H7 (cell line): ENCODE results near the gene CPLX1. TPM values are rescaled to one million over a fixed set of nuclear protein-coding genes. Genes with fewer than 3 reads are reported as not detected.

Experiments
- DNase-seq: peaks from one replicate; pipeline ENCODE4 v3.0.0; 2012
- H3K27me3 ChIP-seq: 2 replicates; pipeline ENCODE4 v1.6.0; 2011; ENCODE audit warnings: mild to moderate bottlenecking, low read length; ENCODE audit not compliant: control insufficient read depth, insufficient read depth
- H3K36me3 ChIP-seq: replicated peaks from 2 replicates; pipeline ENCODE4 v1.5.1; 2011; ENCODE audit warnings: low read length; ENCODE audit not compliant: control insufficient read depth, insufficient read depth
- H3K4me3 ChIP-seq: 2 replicates; pipeline ENCODE4 v1.5.1; 2011; ENCODE audit warnings: low read depth, mild to moderate bottlenecking, control low read depth, low read length, moderate library complexity; ENCODE audit not compliant: insufficient read depth
- total RNA-seq: library from RNA; depleted of rRNA; stranded (reverse); fragments of >200 nt; shearing (Covaris generic); gene quantifications from 2 replicates; pipeline ENCODE4 v1.2.3, GENCODE V29; 2014; rRNA removed

CPLX1 gene
- 0.15 and 0.62 TPM in 2 replicates for total RNA-seq

DNA sequence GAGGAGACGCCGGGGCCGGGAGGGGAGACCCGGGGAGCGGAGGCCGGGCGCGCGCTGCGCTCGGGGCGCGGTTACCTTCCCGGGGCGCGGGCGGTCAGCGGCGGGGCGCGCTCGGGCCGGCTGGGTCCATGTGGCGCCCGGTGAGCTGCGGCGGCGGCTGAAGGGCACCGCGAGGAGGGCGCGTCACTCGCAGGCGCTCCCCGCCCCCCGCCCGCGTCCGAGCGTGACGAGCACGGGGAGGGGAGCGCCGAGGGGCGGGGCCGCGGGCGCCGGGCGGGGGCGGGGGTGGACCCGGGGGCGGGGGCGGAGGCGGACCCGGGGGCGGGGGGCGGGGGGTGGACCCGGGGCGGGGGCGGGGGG is at the start of gene CPLX1:
Gene CPLX1 (minus strand): TSS at position 159 of the 360 bp plus-strand sequence. CDS start 1,607 bp downstream, outside the sequence.
- Histone ChIP-seq H3K36me3 (no peaks in the 10 kb centered on the region), H3K27me3 (peaks cover 40% of the 10 kb centered on the region), H3K4me3 (peak within 1 kb of the TSS; percentile 51)
- peak; percentile 96 for DNase-seq

DNA sequence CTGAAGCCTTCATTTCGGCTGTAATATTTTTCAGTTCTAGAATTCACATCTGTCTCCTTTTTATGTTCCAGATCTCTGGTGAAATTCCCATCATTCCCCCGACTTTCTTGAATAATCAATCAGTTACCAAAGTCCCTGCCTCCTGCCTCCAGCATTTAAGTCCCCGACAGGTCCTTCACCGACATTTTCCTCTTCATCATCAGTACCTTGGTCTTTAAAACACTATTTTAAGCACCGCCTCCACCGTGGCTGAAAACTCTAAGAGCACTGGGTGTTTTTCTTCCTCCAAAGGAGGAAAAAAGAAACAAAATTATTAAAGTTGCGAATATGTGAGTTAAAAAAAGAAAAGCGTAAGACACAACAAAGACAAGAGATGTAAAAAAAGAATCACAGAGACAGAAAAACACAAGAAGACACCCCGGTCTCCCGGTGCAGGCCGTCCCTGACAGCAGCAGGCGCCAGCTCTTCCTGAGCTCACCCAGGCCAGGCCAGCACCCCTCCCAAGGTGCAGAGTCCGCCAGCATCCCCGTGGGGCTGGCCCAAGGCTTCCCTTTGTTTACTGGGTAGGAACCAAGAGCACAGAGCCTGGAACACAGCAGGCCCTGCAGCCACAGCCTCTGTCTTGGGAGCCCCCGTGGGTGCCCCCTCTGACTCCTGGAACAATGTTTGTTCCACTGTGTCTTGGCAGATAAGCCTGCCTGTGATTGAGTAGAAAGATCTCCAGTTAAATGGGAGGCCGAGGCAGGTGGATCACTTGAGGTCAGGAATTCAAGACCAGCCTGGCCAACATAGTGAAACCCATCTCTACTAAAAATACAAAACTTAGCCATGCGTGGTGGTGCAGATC is 49.3 kb upstream of the CPLX1 start:
- Histone ChIP-seq H3K27me3 (no peaks in the 10 kb centered on the region), H3K4me3 (no peak overlapping the region), H3K36me3 (peaks cover 16% of the 10 kb centered on the region)
- no peak for DNase-seq

DNA sequence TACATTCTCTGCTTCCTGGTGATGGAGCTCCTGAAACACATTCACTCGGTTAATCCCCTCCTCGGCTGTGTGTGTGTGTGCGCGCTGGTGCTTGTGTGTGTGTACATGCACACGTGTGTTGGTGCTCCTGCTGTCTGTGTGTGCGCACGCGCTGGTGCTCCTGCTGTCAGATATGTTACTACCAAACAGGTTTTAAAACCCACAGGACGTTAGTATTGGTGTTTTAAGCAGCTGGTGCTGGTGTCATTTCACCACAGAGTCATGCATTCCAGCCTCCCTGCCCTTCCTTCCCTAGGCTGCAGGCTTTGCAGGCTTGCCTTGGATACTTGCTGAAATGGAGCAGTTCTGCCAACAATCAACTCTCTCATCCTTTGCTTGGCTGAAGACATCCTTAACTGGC is 48.1 kb upstream of the CPLX1 start:
- H3K36me3 ChIP-seq: peaks cover 18% of the 10 kb centered on the region
- no peak overlapping the region for H3K4me3 ChIP-seq
- H3K27me3 ChIP-seq: no peaks in the 10 kb centered on the region
- no peak for DNase-seq

DNA sequence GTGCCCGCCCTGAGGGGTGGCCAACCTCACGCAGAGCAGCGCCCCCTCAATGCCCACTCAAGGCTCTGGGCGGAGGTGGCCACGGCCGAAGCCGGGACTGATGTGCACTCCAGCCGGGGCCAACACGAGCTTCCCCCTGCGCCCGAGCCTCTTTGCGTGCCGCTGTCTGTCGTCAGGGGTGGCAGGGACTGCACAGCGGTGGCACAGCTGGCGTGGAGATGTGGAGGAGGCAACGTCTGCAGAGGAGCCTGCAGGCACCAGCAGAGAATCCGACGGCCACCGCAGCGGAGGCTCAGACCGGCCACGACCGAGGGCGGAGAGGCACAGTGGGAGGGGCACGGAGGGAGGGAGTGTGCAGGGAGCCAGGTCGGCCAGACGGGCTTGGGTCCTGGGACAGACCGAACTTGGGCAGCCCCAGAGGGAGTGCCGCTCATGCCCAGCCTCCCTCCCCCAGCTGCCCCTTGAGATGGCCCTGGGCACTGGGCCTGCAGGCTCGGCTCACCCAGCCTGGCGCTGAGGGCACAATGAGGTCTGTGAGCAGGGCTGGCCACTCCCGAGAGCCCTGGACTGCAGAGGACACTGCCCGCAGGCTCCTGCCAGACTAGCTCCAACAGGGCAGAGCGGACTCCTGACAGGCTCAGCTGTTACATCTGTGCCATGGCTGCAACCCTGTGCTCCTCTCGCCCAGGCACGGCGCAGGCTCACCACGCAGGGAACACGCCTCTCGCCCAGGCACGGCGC is 46.5 kb upstream of the CPLX1 start:
- no peak overlapping the region for H3K4me3 ChIP-seq
- no peaks in the 10 kb centered on the region for H3K27me3 ChIP-seq
- H3K36me3 ChIP-seq: peaks cover 18% of the 10 kb centered on the region
- DNase-seq: no peak

DNA sequence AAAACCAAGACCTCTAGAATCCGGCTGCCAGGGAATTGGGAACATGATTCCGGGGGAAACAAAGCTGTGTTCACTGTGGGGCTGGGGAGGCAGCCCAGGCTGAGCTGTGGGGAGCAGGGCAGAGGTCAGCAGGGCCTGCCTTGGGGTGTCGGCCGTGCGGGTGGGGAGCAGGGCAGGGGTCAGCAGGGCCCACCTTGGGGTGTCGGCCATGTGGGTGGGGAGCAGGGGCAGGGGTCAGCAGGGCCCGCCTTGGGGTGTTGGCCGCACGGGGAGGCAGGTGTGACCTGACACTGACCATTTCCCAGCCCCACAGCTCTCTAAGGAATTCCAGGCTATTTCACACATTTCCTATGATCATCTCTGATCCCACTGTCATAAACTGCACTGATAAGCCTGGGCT is 45.6 kb upstream of the CPLX1 start:
- Histone ChIP-seq H3K27me3 (no peaks in the 10 kb centered on the region), H3K36me3 (peaks cover 20% of the 10 kb centered on the region), H3K4me3 (no peak overlapping the region)
- DNase-seq: no peak

DNA sequence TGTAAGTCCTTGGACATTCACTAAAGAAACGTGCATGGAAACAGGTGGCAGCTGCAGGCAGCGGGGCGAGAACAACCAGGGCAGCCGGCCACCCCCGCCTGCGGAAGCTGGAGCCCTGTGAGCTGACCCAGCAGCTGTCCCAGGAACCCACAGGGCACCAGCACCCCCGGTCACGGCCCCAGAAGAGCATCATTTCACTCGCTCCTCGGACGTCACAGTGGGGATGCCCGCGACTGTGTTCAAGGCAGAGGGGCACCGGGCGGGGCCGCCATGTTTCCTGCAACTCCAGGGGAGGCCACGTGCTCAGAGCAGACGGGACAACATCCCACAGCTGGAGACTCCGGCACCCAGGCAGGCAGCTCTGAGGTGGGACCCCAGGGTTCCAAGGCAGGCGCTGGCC is 45.0 kb upstream of the CPLX1 start:
- peaks cover 20% of the 10 kb centered on the region for H3K36me3 ChIP-seq
- DNase-seq: no peak
- H3K4me3 ChIP-seq: no peak overlapping the region
- no peaks in the 10 kb centered on the region for H3K27me3 ChIP-seq

DNA sequence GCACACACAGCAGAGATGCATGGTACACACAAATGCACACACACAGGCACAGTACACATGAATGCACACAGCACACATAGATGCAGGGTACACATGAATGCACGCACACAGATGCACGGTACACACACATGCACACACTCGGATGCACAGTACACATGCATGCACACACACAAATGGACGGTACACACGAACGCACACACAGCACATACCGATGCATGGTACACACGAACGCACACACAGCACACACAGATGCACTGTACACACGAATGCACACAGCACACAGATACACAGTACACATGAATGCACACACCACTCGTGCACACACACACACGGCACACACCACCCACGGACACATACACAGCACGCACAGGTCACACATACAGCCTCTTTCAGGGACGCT is 43.8 kb upstream of the CPLX1 start:
- Histone ChIP-seq H3K36me3 (peaks cover 20% of the 10 kb centered on the region), H3K4me3 (no peak overlapping the region), H3K27me3 (no peaks in the 10 kb centered on the region)
- no peak for DNase-seq

DNA sequence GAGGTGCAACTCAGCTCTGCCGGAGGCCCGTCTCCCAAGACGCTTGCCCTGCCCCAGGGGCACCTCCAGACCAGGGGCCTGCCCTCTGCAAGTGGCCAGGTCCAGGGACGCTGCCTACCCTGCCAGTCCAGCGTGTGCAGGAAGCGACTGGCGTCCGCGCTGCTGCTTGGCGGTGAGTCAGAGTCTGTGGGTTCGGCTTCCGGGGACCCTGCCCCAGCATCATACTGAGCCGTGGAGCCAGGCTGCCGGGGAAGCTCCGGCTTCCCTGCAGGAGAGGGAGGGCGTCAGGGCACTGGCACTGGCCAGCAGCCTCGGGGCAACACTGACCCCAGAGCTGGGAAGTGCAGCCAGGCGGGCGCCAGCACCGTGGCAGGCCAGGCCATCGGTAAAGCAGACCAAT is 42.5 kb upstream of the CPLX1 start:
- Histone ChIP-seq H3K36me3 (peaks cover 12% of the 10 kb centered on the region), H3K27me3 (no peaks in the 10 kb centered on the region), H3K4me3 (no peak overlapping the region)
- DNase-seq: no peak

DNA sequence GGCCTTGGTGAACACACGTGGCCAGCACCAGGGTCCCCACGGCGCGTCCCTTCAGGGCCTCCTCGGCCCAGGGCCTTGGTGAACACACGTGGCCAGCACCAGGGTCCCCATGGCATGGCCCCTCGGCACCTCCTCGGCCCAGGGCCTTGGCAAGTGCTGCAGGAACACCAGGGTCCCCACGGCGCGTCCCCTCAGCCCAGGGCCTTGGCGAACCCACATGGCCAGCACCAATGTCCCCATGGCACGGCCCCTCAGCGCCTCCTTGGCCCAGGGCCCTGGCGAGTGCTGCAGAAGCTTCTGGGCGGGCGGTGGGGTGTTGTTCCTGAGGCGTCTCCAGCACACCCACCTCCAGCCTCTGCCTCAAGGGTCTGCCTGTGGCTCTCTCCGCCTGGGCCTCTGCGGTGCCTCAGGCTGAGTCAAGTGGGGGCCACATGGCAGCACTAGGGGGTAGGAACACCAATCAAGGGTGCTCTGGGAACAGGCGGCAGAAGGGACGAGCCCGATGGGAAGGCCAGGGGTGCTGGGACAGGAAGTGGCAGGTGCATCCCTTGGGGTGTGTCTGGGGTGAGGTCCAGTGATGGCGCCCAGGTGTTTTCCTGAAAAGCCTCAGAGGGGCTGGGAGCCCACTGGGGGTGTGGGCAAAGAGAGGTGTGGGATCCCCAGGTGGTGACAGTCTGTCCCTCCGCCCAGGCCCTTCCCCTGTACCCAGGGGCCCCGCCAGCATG is 41.8 kb upstream of the CPLX1 start:
- H3K36me3 ChIP-seq: peaks cover 18% of the 10 kb centered on the region
- no peak overlapping the region for H3K4me3 ChIP-seq
- no peak for DNase-seq
- H3K27me3 ChIP-seq: no peaks in the 10 kb centered on the region

DNA sequence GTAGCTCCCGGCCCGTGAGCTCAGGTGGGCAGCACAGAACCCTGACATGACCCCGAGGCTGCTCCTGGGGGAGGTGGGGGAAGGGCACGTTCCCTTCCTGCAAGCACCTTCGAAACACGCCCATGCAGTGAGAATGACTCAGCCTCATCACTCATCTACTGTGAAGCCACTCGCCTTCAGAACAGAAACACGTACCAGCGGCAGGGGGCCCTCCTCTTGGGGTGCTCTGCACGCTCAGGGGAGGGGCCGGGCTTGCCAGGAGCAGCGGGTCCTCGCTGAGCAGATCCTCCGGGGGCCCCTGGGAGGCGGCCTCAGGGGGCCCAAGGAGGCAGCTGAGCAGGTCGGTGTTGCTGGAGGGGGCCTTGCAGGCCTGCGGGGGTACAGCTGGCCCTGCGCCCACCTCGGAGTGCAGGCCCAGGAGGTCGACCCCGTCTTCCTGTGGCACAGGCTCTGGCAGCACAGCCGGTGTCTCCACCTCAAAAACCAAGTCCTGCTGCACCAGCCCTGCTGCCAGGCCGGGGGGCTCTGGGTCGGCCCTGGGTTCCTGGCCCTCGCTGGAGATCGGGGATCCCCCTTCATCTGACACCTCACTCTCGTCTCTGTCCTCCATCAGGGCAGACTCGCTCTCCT is 40.9 kb upstream of the CPLX1 start:
- Histone ChIP-seq H3K27me3 (no peaks in the 10 kb centered on the region), H3K36me3 (peaks cover 19% of the 10 kb centered on the region), H3K4me3 (no peak overlapping the region)
- DNase-seq: no peak

DNA sequence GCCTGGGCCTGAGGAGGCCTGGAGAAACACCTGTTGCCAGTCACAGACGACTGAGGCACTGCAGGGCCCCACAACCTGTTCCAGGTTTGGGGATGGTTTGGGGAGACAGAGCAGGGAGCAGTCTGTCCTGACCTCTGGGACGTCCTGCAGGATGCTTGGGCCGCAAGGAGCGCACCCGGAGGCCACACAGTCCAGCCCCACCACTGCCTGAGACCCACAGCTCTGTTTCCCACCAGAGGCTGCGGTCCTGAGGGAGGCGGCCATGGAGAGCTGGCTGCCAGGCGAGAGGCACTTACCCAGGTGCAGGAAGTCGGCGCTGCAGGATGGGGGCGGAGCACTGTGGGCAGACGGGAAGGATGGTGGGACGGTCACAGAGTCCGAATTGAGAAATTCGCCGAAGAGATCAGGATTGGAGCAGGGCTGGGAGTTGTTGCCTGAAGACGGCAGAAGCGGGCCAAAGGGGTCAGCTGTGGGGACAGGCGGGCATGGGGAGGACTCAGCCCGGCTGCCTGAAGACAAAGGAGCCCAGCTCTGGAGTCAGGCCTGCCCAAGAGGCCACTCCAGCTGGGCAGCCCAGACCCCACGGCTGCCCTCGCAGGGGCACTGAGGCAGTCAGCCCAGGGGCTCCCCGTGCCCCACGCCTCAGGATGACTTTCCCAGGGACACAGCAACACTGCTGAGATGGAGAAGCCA is 40.3 kb upstream of the CPLX1 start:
- no peaks in the 10 kb centered on the region for H3K27me3 ChIP-seq
- H3K36me3 ChIP-seq: peaks cover 19% of the 10 kb centered on the region
- no peak overlapping the region for H3K4me3 ChIP-seq
- no peak for DNase-seq

DNA sequence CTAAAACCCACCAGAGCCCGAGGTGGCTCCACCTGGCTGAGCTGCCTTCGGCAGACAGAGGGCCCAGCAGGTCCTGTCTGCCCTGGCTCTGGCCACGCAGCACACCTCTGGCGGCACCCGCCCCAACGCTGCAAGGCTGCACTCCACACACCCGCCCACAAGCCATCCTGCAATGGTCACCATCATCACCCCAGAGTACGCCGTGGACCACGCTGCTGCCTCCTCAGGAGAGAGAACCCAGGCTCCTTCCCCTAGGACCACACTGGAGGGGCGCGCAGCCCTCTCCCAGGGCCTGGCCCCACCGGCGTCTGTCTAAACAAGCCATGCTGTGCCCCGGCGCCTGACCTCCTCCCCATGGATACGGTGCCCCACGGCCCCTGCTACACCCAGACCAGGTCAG is 39.6 kb upstream of the CPLX1 start:
- DNase-seq: no peak

DNA sequence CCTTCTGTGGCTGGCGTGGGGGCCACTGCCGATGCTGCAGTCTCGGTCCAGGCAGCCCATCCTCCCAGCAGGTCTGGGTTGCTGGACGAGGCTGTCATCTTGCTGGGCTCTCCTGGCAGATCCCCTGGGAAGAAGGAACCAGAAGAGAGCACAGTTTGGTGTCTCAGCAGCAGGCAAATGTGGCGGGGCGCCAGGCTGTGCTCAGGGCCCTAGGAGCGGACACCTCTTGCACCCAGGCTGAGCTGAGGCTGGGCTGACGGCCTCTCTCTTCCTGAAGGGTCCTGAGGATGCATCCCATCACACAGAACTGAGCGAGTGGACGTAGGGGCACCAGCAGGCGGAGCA is 39.2 kb upstream of the CPLX1 start:
- no peak overlapping the region for H3K4me3 ChIP-seq
- H3K27me3 ChIP-seq: no peaks in the 10 kb centered on the region
- H3K36me3 ChIP-seq: peaks cover 18% of the 10 kb centered on the region
- DNase-seq: peak; percentile 31

More for the DNA sequence above, 39.6 kb upstream of the CPLX1 start:
- H3K36me3 ChIP-seq: peaks cover 20% of the 10 kb centered on the region
- H3K27me3 ChIP-seq: no peaks in the 10 kb centered on the region
- no peak overlapping the region for H3K4me3 ChIP-seq
